ENCODE data around the gene MGP. TPM values are rescaled to one million over a fixed set of nuclear protein-coding genes. Genes with fewer than 3 reads are reported as not detected.

Gene MGP
- polyA plus RNA-seq, 1 of the 3 experiments (the other 2 are of a cell fraction) = 76.2 TPM

GRCh38 chr12:14911131-14911530 lies 25.5 kb upstream of the MGP start:
- Histone ChIP-seq H3K27me3 (ENCODE audit: insufficient read depth) (no peaks in the 10 kb centered on the region), H3K9ac (no peak overlapping the region), H3K36me3 (replicated peaks in 1 of 2; ENCODE audit: control insufficient read depth in 1 of 2, insufficient read depth in 2 of 2, low read length in 1 of 2) (no peaks in the 10 kb centered on the region), H3K9me2 (no peaks in the 10 kb centered on the region), H3F3A (replicated peaks; ENCODE audit: insufficient read depth) (no peaks in the 10 kb centered on the region), H3K27ac (ENCODE audit: low read depth in 2 of 2, low read length in 1 of 2) (0 out of 4 replicates have a peak overlapping the region, but pooled peaks of 1 of the 2 experiments have one; percentile 52), H3K4me3 (ENCODE audit: low read depth in 2 of 2, low read length in 1 of 2) (no peak overlapping the region), H2AFZ (ENCODE audit: low read depth) (no peak overlapping the region), H3K79me2 (ENCODE audit: insufficient read depth) (no peaks in the 10 kb centered on the region), H3K9me3 (no peaks in the 10 kb centered on the region), H3K4me2 (no peak overlapping the region), H3K4me1 (ENCODE audit: control insufficient read depth in 1 of 2, insufficient read depth in 2 of 2, low read depth in 1 of 2, low read length in 1 of 2) (no peaks in the 10 kb centered on the region), H4K20me1 (ENCODE audit: insufficient read depth) (no peaks in the 10 kb centered on the region)
- CTCF ChIA-PET = interaction anchor here (1.2 kb wide), 1 partner anchor 25 kb away, joined by 3 read pairs; no protein-coding TSS in a partner anchor
- POLR2A ChIA-PET = no interaction called here
- TF ChIP-seq TAF1 (IDR thresholded peaks at IDR 0.05; ENCODE audit: borderline replicate concordance, low read depth, low read length) (no peak), FOXJ3 (CRISPR knock-in tag; IDR thresholded peaks at IDR 0.05) (no peak), MEF2A (IDR thresholded peaks at IDR 0.05; ENCODE audit: borderline replicate concordance, low read depth) (no peak), EP300 (IDR thresholded peaks at IDR 0.05; ENCODE audit: borderline replicate concordance in 1 of 2, low read depth in 1 of 2, low read length in 1 of 2) (no peak), SMC3 (IDR thresholded peaks at IDR 0.05; ENCODE audit: low read depth, low read length) (no peak), FOXM1 (IDR thresholded peaks at IDR 0.05; ENCODE audit: low read depth) (no peak), RCOR1 (IDR thresholded peaks at IDR 0.05; ENCODE audit: low read length) (no peak), GATA2 (CRISPR knock-in tag; IDR thresholded peaks at IDR 0.05) (no peak)
- TF ChIP-seq, protein P1, sequence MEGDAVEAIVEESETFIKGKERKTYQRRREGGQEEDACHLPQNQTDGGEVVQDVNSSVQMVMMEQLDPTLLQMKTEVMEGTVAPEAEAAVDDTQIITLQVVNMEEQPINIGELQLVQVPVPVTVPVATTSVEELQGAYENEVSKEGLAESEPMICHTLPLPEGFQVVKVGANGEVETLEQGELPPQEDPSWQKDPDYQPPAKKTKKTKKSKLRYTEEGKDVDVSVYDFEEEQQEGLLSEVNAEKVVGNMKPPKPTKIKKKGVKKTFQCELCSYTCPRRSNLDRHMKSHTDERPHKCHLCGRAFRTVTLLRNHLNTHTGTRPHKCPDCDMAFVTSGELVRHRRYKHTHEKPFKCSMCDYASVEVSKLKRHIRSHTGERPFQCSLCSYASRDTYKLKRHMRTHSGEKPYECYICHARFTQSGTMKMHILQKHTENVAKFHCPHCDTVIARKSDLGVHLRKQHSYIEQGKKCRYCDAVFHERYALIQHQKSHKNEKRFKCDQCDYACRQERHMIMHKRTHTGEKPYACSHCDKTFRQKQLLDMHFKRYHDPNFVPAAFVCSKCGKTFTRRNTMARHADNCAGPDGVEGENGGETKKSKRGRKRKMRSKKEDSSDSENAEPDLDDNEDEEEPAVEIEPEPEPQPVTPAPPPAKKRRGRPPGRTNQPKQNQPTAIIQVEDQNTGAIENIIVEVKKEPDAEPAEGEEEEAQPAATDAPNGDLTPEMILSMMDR (IDR thresholded peaks at IDR 0.05) = no peak
- no peak for DNase-seq
- WGBS (ENCODE audit: low lambda C conversion rate) = 49% methylated on average over 2 of the region's 2 CpGs

GRCh38 chr12:14910090-14910915 lies 24.6 kb upstream of the MGP start:
- no peaks in the 10 kb centered on the region for H3K9me2 ChIP-seq
- H4K20me1 ChIP-seq (ENCODE audit: insufficient read depth) = no peaks in the 10 kb centered on the region
- no peak overlapping the region for H3K4me3 ChIP-seq (ENCODE audit: low read depth in 2 of 2, low read length in 1 of 2)
- H3F3A ChIP-seq (replicated peaks; ENCODE audit: insufficient read depth) = no peaks in the 10 kb centered on the region
- H3K79me2 ChIP-seq (ENCODE audit: insufficient read depth) = no peaks in the 10 kb centered on the region
- POLR2A ChIA-PET = no interaction called here
- CTCF ChIA-PET = interaction anchor here (0.6 to 1.2 kb wide), 3 partner anchors 9 to 99 kb away, joined by 3 read pairs; no protein-coding TSS in a partner anchor
- no peak overlapping the region; the same call in 1 of the 2 replicates for H3K9ac ChIP-seq
- H3K4me1 ChIP-seq (ENCODE audit: control insufficient read depth in 1 of 2, insufficient read depth in 2 of 2, low read depth in 1 of 2, low read length in 1 of 2) = no peaks in the 10 kb centered on the region
- whole genome bisulfite sequencing (ENCODE audit: low lambda C conversion rate) = 49% methylated on average over 5 of the region's 5 CpGs
- peak; percentile 36; the same call in 1 of the 2 replicates for TF ChIP-seq FOSL2 (IDR thresholded peaks at IDR 0.05; ENCODE audit: borderline replicate concordance, low read depth)
- TF ChIP-seq FOXM1 (IDR thresholded peaks at IDR 0.05; ENCODE audit: low read depth) = no peak
- DNase-seq = no peak
- peak overlapping the region; percentile 7; the same call in 1 of the 2 replicates for H3K4me2 ChIP-seq
- no peaks in the 10 kb centered on the region for H3K36me3 ChIP-seq (replicated peaks in 1 of 2; ENCODE audit: control insufficient read depth in 1 of 2, insufficient read depth in 2 of 2, low read length in 1 of 2)
- H3K9me3 ChIP-seq = no peaks in the 10 kb centered on the region
- H3K27me3 ChIP-seq (ENCODE audit: insufficient read depth) = no peaks in the 10 kb centered on the region
- H2AFZ ChIP-seq (ENCODE audit: low read depth) = peak overlapping the region; percentile 76; the same call in 1 of the 2 replicates
- H3K27ac ChIP-seq (ENCODE audit: low read depth in 2 of 2, low read length in 1 of 2) = peak overlapping the region in 1 of 2 experiments; percentile 52; a peak in 2 of 4 replicates

Data from SK-N-SH (cell line).